Measurements from ENCODE around the gene CCDC27.

- TF ChIP-seq, protein P1, sequence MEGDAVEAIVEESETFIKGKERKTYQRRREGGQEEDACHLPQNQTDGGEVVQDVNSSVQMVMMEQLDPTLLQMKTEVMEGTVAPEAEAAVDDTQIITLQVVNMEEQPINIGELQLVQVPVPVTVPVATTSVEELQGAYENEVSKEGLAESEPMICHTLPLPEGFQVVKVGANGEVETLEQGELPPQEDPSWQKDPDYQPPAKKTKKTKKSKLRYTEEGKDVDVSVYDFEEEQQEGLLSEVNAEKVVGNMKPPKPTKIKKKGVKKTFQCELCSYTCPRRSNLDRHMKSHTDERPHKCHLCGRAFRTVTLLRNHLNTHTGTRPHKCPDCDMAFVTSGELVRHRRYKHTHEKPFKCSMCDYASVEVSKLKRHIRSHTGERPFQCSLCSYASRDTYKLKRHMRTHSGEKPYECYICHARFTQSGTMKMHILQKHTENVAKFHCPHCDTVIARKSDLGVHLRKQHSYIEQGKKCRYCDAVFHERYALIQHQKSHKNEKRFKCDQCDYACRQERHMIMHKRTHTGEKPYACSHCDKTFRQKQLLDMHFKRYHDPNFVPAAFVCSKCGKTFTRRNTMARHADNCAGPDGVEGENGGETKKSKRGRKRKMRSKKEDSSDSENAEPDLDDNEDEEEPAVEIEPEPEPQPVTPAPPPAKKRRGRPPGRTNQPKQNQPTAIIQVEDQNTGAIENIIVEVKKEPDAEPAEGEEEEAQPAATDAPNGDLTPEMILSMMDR (IDR thresholded peaks at IDR 0.05): no peak
- TF ChIP-seq EP300 (IDR thresholded peaks at IDR 0.05; ENCODE audit: low read depth): no peak
- no peak for TF ChIP-seq POLR2AphosphoS5 (IDR thresholded peaks at IDR 0.05)
- no peak for TF ChIP-seq POLR2A (IDR thresholded peaks at IDR 0.05)
These were observed 43.4 kb downstream of the CCDC27 start for GRCh38 chr1:3795453-3796214.

Data from transverse colon (tissue), 4 donors.